MM.1S (cell line): ENCODE data around the gene LDB1.

Experiments used
- DNase-seq: peaks from one replicate; pipeline ENCODE4 v3.0.0-alpha.2; 2015
- H2AFZ ChIP-seq: fragments of 300-600 bp; sonication (generic); 2 replicates; pipeline ENCODE4 v1.6.0; 2016; ENCODE audit warnings: antibody characterized with exemption, low read length
- H3F3A ChIP-seq: fragments of 300-600 bp; sonication (generic); 2 replicates; pipeline ENCODE4 v1.6.1; 2016; ENCODE audit warnings: mild to moderate bottlenecking, antibody characterized with exemption, low read length, moderate library complexity, mixed read lengths; ENCODE audit not compliant: insufficient read depth
- H3K27ac ChIP-seq: fragments of 300-600 bp; sonication (generic); 2 replicates; pipeline ENCODE4 v1.5.1; 2016; ENCODE audit warnings: mild to moderate bottlenecking, low read length
- H3K27me3 ChIP-seq: fragments of 300-600 bp; sonication (generic); replicated peaks from 2 replicates; pipeline ENCODE4 v1.6.0; 2016; ENCODE audit warnings: low read length; ENCODE audit not compliant: insufficient read depth
- H3K36me3 ChIP-seq: fragments of 300-600 bp; sonication (generic); replicated peaks from 2 replicates; pipeline ENCODE4 v1.6.1; 2016; ENCODE audit warnings: mild to moderate bottlenecking, low read length, mixed read lengths; ENCODE audit not compliant: insufficient read depth
- H3K4me1 ChIP-seq: fragments of 300-600 bp; sonication (generic); 2 replicates; pipeline ENCODE4 v1.6.1; 2016; ENCODE audit warnings: low read length, mixed read lengths
- H3K4me2 ChIP-seq: fragments of 300-600 bp; sonication (generic); 2 replicates; pipeline ENCODE4 v1.6.0; 2016; ENCODE audit warnings: low read depth, low read length
- H3K4me3 ChIP-seq: fragments of 300-600 bp; sonication (generic); 2 replicates; pipeline ENCODE4 v1.5.1; 2016; ENCODE audit warnings: low read length, mixed read lengths
- H3K79me2 ChIP-seq: fragments of 300-600 bp; sonication (generic); 2 replicates; pipeline ENCODE4 v1.6.1; 2016; ENCODE audit warnings: mixed run types, low read length, mixed read lengths
- H3K9ac ChIP-seq: fragments of 300-600 bp; sonication (generic); 2 replicates; pipeline ENCODE4 v1.6.1; 2016; ENCODE audit warnings: low read length, mixed read lengths
- H3K9me2 ChIP-seq: fragments of 300-600 bp; sonication (generic); replicated peaks from 2 replicates; pipeline ENCODE4 v1.6.1; 2016; ENCODE audit warnings: mild to moderate bottlenecking, low read length, mixed read lengths; ENCODE audit not compliant: insufficient read depth
- H3K9me3 ChIP-seq: fragments of 300-600 bp; sonication (generic); replicated peaks from 2 replicates; pipeline ENCODE4 v1.6.1; 2016; ENCODE audit warnings: mild to moderate bottlenecking, low read length, mixed read lengths; ENCODE audit not compliant: insufficient read depth
- H4K20me1 ChIP-seq: fragments of 300-600 bp; sonication (generic); 2 replicates; pipeline ENCODE4 v1.6.1; 2016; ENCODE audit warnings: mild to moderate bottlenecking, low read length, moderate library complexity, mixed read lengths; ENCODE audit not compliant: insufficient read depth
- EZH2 ChIP-seq: fragments of 300-600 bp; sonication (generic); optimal IDR thresholded peaks from 2 replicates; pipeline ENCODE3; 2017; ENCODE audit warnings: low read depth, mild to moderate bottlenecking, antibody characterized with exemption, low read length, mixed read lengths
- EZH2phosphoT487 ChIP-seq: fragments of 300-600 bp; sonication (generic); IDR thresholded peaks from 2 replicates; pipeline ENCODE4 v1.6.1; 2018; ENCODE audit warnings: antibody characterized with exemption, low read length
- TF ChIP-seq, protein P1 (sequence below): fragments of 300-600 bp; sonication (generic); IDR thresholded peaks from 2 replicates; pipeline ENCODE4 v1.5.1; 2016; ENCODE audit warnings: antibody characterized with exemption, low read length, mixed read lengths

Gene LDB1

GRCh38 chr10:102154466-102155116 lies 34.4 kb upstream of the LDB1 start:
- Histone ChIP-seq H4K20me1 (peaks cover 22% of the 10 kb centered on the region; the same call in 1 of the 2 replicates), H3K9ac (no peak overlapping the region), H2AFZ (no peak overlapping the region), H3K4me2 (peak overlapping the region; percentile 14; the same call in 1 of the 2 replicates), H3K4me1 (peaks cover 12% of the 10 kb centered on the region), H3K4me3 (no peak overlapping the region), H3K27ac (no peak overlapping the region), H3K9me3 (no peaks in the 10 kb centered on the region), H3K9me2 (no peaks in the 10 kb centered on the region), H3K79me2 (peaks cover 71% of the 10 kb centered on the region), H3F3A (peaks cover 30% of the 10 kb centered on the region), H3K36me3 (peaks cover 32% of the 10 kb centered on the region), H3K27me3 (no peaks in the 10 kb centered on the region)
- TF ChIP-seq EZH2phosphoT487 (no peak), EZH2 (no peak)
- TF ChIP-seq, protein P1, sequence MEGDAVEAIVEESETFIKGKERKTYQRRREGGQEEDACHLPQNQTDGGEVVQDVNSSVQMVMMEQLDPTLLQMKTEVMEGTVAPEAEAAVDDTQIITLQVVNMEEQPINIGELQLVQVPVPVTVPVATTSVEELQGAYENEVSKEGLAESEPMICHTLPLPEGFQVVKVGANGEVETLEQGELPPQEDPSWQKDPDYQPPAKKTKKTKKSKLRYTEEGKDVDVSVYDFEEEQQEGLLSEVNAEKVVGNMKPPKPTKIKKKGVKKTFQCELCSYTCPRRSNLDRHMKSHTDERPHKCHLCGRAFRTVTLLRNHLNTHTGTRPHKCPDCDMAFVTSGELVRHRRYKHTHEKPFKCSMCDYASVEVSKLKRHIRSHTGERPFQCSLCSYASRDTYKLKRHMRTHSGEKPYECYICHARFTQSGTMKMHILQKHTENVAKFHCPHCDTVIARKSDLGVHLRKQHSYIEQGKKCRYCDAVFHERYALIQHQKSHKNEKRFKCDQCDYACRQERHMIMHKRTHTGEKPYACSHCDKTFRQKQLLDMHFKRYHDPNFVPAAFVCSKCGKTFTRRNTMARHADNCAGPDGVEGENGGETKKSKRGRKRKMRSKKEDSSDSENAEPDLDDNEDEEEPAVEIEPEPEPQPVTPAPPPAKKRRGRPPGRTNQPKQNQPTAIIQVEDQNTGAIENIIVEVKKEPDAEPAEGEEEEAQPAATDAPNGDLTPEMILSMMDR = no peak
- no peak for DNase-seq

GRCh38 chr10:102153093-102153620 lies 33.0 kb upstream of the LDB1 start:
- peak overlapping the region; percentile 64 for H3K4me2 ChIP-seq
- no peaks in the 10 kb centered on the region for H3K9me2 ChIP-seq
- H3F3A ChIP-seq = peaks cover 43% of the 10 kb centered on the region
- H4K20me1 ChIP-seq = peaks cover 22% of the 10 kb centered on the region; the same call in 1 of the 2 replicates
- H3K79me2 ChIP-seq = peaks cover 65% of the 10 kb centered on the region
- H3K27ac ChIP-seq = peak overlapping the region; percentile 84
- H3K4me1 ChIP-seq = peaks cover 12% of the 10 kb centered on the region
- no peaks in the 10 kb centered on the region for H3K27me3 ChIP-seq
- H3K9me3 ChIP-seq = no peaks in the 10 kb centered on the region
- TF ChIP-seq EZH2phosphoT487 (no peak), EZH2 (no peak)
- TF ChIP-seq, protein P1 = no peak
- no peak for DNase-seq
- peaks cover 30% of the 10 kb centered on the region for H3K36me3 ChIP-seq
- H2AFZ ChIP-seq = no peak overlapping the region
- peak overlapping the region; percentile 97 for H3K9ac ChIP-seq
- peak overlapping the region; percentile 95 for H3K4me3 ChIP-seq

GRCh38 chr10:102152545-102152890 lies 32.4 kb upstream of the LDB1 start:
- Histone ChIP-seq H3K9ac (peak overlapping the region; percentile 97), H3K79me2 (peaks cover 60% of the 10 kb centered on the region), H3K4me1 (peaks cover 12% of the 10 kb centered on the region), H3K27me3 (no peaks in the 10 kb centered on the region), H3K4me2 (peak overlapping the region; percentile 64), H3K4me3 (peak overlapping the region; percentile 95), H3F3A (peaks cover 50% of the 10 kb centered on the region), H3K9me2 (no peaks in the 10 kb centered on the region), H3K27ac (peak overlapping the region; percentile 84), H3K9me3 (no peaks in the 10 kb centered on the region), H2AFZ (peak overlapping the region; percentile 44; the same call in 1 of the 2 replicates), H4K20me1 (peaks cover 21% of the 10 kb centered on the region; the same call in 1 of the 2 replicates), H3K36me3 (peaks cover 23% of the 10 kb centered on the region)
- no peak for DNase-seq
- TF ChIP-seq EZH2 = no peak
- TF ChIP-seq, protein P1 = no peak
- TF ChIP-seq EZH2phosphoT487 = no peak
